ENCODE data around the gene PALM2AKAP2.

PALM2AKAP2 gene

DNA sequence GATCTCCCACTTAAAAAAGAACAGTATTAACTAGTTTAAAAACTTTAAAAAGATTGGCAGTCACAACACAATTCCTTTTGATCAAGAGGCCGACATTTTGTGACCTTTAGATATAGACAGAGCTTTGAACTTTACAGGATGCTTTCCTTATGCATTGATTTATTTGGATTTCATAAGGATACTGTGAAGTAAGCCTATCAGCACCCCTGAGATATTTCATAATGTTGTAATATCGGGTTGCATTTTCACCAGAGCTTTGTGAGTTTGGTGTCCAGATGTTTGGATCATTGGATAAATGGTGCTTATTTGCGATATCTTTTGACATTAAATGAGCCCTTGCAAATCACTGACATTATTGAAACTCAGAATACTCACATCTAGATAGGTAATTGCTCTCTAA, 7.7 kb downstream of the PALM2AKAP2 start:
- no peaks in the 10 kb centered on the region for H3K36me3 ChIP-seq (ENCODE audit: control insufficient read depth in 5 of 5, insufficient read depth in 5 of 5, low read length in 5 of 5)
- no peaks in the 10 kb centered on the region for H3K27me3 ChIP-seq (ENCODE audit: control insufficient read depth in 5 of 5, insufficient read depth in 4 of 5, low read length in 5 of 5)
- H3K4me3 ChIP-seq (ENCODE audit: low read depth in 1 of 5, low read length in 5 of 5): no peak overlapping the region
- peak overlapping the region; percentile 97 for H3K27ac ChIP-seq (ENCODE audit: low read depth, low read length)
- no peaks in the 10 kb centered on the region for H3K9me3 ChIP-seq (ENCODE audit: control insufficient read depth in 5 of 5, low read length in 5 of 5)
- H3K9ac ChIP-seq (ENCODE audit: low read length in 5 of 5): peak overlapping the region in 1 of 5 donors; percentile 8
- peaks cover 15 to 89% (median 72%) of the 10 kb centered on the region in 5 donors for H3K4me1 ChIP-seq (ENCODE audit: control insufficient read depth in 5 of 5, insufficient read depth in 5 of 5, low read length in 5 of 5)

DNA sequence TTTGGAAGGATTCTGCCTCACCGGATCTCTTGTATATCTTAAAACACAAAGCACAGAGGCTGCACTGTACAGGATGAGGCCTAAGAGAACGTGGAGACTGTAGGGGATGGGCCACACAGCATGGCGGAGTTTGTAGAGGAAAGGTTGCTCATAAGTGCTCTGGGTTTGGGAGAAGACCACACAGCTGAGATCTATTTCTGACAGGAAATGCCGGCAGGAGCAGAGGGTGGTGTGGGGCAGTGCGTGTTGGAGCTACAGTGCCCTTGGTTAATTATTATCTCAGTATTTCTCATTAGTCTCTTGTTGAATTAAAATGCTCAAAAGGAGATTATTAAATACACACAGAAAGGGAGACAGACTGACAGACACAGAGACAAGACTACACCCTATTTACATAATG, 9.6 kb downstream of the PALM2AKAP2 start:
- no peaks in the 10 kb centered on the region for H3K9me3 ChIP-seq (ENCODE audit: control insufficient read depth in 5 of 5, low read length in 5 of 5)
- peak overlapping the region in 1 of 5 donors; percentile 16 for H3K9ac ChIP-seq (ENCODE audit: low read length in 5 of 5)
- H3K4me3 ChIP-seq (ENCODE audit: low read depth in 1 of 5, low read length in 5 of 5): no peak overlapping the region
- no peaks in the 10 kb centered on the region for H3K36me3 ChIP-seq (ENCODE audit: control insufficient read depth in 5 of 5, insufficient read depth in 5 of 5, low read length in 5 of 5)
- no peaks in the 10 kb centered on the region for H3K27me3 ChIP-seq (ENCODE audit: control insufficient read depth in 5 of 5, insufficient read depth in 4 of 5, low read length in 5 of 5)
- H3K27ac ChIP-seq (ENCODE audit: low read depth, low read length): peak overlapping the region; percentile 45
- H3K4me1 ChIP-seq (ENCODE audit: control insufficient read depth in 5 of 5, insufficient read depth in 5 of 5, low read length in 5 of 5): peaks cover 15 to 93% (median 83%) of the 10 kb centered on the region in 5 donors

DNA sequence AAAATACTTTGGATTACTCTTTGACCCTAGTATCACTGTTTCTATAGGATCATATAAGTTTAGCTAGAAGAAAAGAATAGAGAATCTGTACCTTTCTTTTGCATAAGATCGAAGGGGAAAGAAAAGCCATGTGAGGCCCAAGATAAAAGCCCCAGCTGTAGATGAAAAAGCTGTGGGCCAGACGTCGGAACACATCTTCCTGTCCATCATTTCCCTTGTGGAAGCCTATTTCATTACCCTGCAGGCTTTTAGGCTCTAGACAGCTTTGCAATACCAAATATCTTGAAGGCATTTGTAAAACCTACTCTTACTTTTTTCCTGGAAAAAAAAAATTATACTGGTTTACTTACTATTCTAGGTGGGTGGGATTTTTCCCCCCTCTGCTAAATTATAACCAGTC, 10.0 kb downstream of the PALM2AKAP2 start:
- Histone ChIP-seq H3K36me3 (ENCODE audit: control insufficient read depth in 5 of 5, insufficient read depth in 5 of 5, low read length in 5 of 5) (no peaks in the 10 kb centered on the region), H3K9ac (ENCODE audit: low read length in 5 of 5) (peak overlapping the region in 2 of 5 donors; percentile 7 to 16), H3K4me3 (ENCODE audit: low read depth in 1 of 5, low read length in 5 of 5) (no peak overlapping the region), H3K9me3 (ENCODE audit: control insufficient read depth in 5 of 5, low read length in 5 of 5) (no peaks in the 10 kb centered on the region), H3K27me3 (ENCODE audit: control insufficient read depth in 5 of 5, insufficient read depth in 4 of 5, low read length in 5 of 5) (no peaks in the 10 kb centered on the region), H3K27ac (ENCODE audit: low read depth, low read length) (peak overlapping the region; percentile 45), H3K4me1 (ENCODE audit: control insufficient read depth in 5 of 5, insufficient read depth in 5 of 5, low read length in 5 of 5) (peaks cover 15 to 93% (median 83%) of the 10 kb centered on the region in 5 donors)

DNA sequence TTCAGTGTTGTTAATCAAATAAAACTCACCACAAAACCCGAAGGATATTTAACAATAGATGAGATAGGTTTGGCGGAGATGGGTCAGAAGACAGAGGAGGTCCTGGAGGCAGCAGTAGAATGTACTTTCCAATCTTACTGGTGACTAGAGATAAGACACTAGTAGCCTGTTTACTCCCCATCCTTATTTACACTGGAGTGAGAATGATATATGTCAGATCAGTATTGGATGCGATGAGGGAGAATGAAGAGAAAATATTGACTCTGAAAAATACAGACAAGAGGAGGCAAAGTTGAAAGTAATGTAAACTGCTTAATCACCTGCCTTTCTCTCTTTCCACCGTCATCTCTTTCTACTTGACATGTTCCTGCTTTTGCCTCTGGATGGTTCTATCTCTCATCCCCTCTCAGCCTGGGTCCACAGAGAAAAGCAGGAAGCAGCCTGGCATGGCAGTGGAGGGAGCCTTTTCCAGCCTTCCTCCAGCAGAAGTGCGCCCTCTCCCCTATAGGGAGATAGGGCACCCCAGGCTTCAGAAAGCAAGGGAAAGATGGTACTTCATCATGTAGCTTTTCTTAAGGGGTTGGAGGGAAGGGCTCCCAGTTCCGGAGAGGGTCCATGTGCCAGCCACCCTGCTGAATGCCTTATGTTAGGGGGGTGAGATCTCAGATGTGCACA, 11.1 kb downstream of the PALM2AKAP2 start:
- Histone ChIP-seq H3K9ac (ENCODE audit: low read length in 5 of 5) (peak overlapping the region in 1 of 5 donors; percentile 73), H3K4me1 (ENCODE audit: control insufficient read depth in 5 of 5, insufficient read depth in 5 of 5, low read length in 5 of 5) (peaks cover 8 to 91% (median 84%) of the 10 kb centered on the region in 5 donors), H3K4me3 (ENCODE audit: low read depth in 1 of 5, low read length in 5 of 5) (no peak overlapping the region), H3K27ac (ENCODE audit: low read depth, low read length) (peak overlapping the region; percentile 98), H3K9me3 (ENCODE audit: control insufficient read depth in 5 of 5, low read length in 5 of 5) (no peaks in the 10 kb centered on the region), H3K36me3 (ENCODE audit: control insufficient read depth in 5 of 5, insufficient read depth in 5 of 5, low read length in 5 of 5) (no peaks in the 10 kb centered on the region), H3K27me3 (ENCODE audit: control insufficient read depth in 5 of 5, insufficient read depth in 4 of 5, low read length in 5 of 5) (no peaks in the 10 kb centered on the region)

GRCh38 chr9:109791747-109792146, 11.7 kb downstream of the PALM2AKAP2 start:
- H3K27ac ChIP-seq (ENCODE audit: low read depth, low read length): peak overlapping the region; percentile 98
- H3K9ac ChIP-seq (ENCODE audit: low read length in 5 of 5): peak overlapping the region in 1 of 5 donors; percentile 73
- no peaks in the 10 kb centered on the region for H3K27me3 ChIP-seq (ENCODE audit: control insufficient read depth in 5 of 5, insufficient read depth in 4 of 5, low read length in 5 of 5)
- no peaks in the 10 kb centered on the region for H3K36me3 ChIP-seq (ENCODE audit: control insufficient read depth in 5 of 5, insufficient read depth in 5 of 5, low read length in 5 of 5)
- H3K4me3 ChIP-seq (ENCODE audit: low read depth in 1 of 5, low read length in 5 of 5): no peak overlapping the region
- H3K4me1 ChIP-seq (ENCODE audit: control insufficient read depth in 5 of 5, insufficient read depth in 5 of 5, low read length in 5 of 5): peaks cover 5 to 87% (median 79%) of the 10 kb centered on the region in 5 donors
- no peaks in the 10 kb centered on the region for H3K9me3 ChIP-seq (ENCODE audit: control insufficient read depth in 5 of 5, low read length in 5 of 5)

GRCh38 chr9:109792951-109793546, 13.1 kb downstream of the PALM2AKAP2 start:
- H3K27ac ChIP-seq (ENCODE audit: low read depth, low read length): peak overlapping the region; percentile 98
- no peaks in the 10 kb centered on the region for H3K36me3 ChIP-seq (ENCODE audit: control insufficient read depth in 5 of 5, insufficient read depth in 5 of 5, low read length in 5 of 5)
- H3K9ac ChIP-seq (ENCODE audit: low read length in 5 of 5): peak overlapping the region in 2 of 5 donors; percentile 39 to 73
- no peak overlapping the region for H3K4me3 ChIP-seq (ENCODE audit: low read depth in 1 of 5, low read length in 5 of 5)
- H3K27me3 ChIP-seq (ENCODE audit: control insufficient read depth in 5 of 5, insufficient read depth in 4 of 5, low read length in 5 of 5): no peaks in the 10 kb centered on the region
- no peaks in the 10 kb centered on the region for H3K9me3 ChIP-seq (ENCODE audit: control insufficient read depth in 5 of 5, low read length in 5 of 5)
- peaks cover 3 to 81% (median 71%) of the 10 kb centered on the region in 5 donors for H3K4me1 ChIP-seq (ENCODE audit: control insufficient read depth in 5 of 5, insufficient read depth in 5 of 5, low read length in 5 of 5)

GRCh38 chr9:109793921-109794320, 13.9 kb downstream of the PALM2AKAP2 start:
- Histone ChIP-seq H3K4me1 (ENCODE audit: control insufficient read depth in 5 of 5, insufficient read depth in 5 of 5, low read length in 5 of 5) (peaks cover 3 to 77% (median 63%) of the 10 kb centered on the region in 5 donors), H3K9ac (ENCODE audit: low read length in 5 of 5) (peak overlapping the region in 3 of 5 donors; percentile 15 to 70 (median 56)), H3K4me3 (ENCODE audit: low read depth in 1 of 5, low read length in 5 of 5) (no peak overlapping the region), H3K36me3 (ENCODE audit: control insufficient read depth in 5 of 5, insufficient read depth in 5 of 5, low read length in 5 of 5) (no peaks in the 10 kb centered on the region), H3K9me3 (ENCODE audit: control insufficient read depth in 5 of 5, low read length in 5 of 5) (no peaks in the 10 kb centered on the region), H3K27ac (ENCODE audit: low read depth, low read length) (peak overlapping the region; percentile 98), H3K27me3 (ENCODE audit: control insufficient read depth in 5 of 5, insufficient read depth in 4 of 5, low read length in 5 of 5) (no peaks in the 10 kb centered on the region)

- Histone ChIP-seq H3K4me1 (ENCODE audit: control insufficient read depth in 5 of 5, insufficient read depth in 5 of 5, low read length in 5 of 5) (peaks cover 3 to 71% (median 58%) of the 10 kb centered on the region in 5 donors), H3K4me3 (ENCODE audit: low read depth in 1 of 5, low read length in 5 of 5) (no peak overlapping the region), H3K27ac (ENCODE audit: low read depth, low read length) (peak overlapping the region; percentile 98), H3K9me3 (ENCODE audit: control insufficient read depth in 5 of 5, low read length in 5 of 5) (no peaks in the 10 kb centered on the region), H3K27me3 (ENCODE audit: control insufficient read depth in 5 of 5, insufficient read depth in 4 of 5, low read length in 5 of 5) (no peaks in the 10 kb centered on the region), H3K9ac (ENCODE audit: low read length in 5 of 5) (peak overlapping the region in 3 of 5 donors; percentile 1 to 70 (median 15)), H3K36me3 (ENCODE audit: control insufficient read depth in 5 of 5, insufficient read depth in 5 of 5, low read length in 5 of 5) (no peaks in the 10 kb centered on the region)
Measured at GRCh38 chr9:109794361-109795012, 14.5 kb downstream of the PALM2AKAP2 start.

GRCh38 chr9:109795613-109796012, 15.6 kb downstream of the PALM2AKAP2 start:
- Histone ChIP-seq H3K4me1 (ENCODE audit: control insufficient read depth in 5 of 5, insufficient read depth in 5 of 5, low read length in 5 of 5) (peaks cover 3 to 63% (median 47%) of the 10 kb centered on the region in 5 donors), H3K36me3 (ENCODE audit: control insufficient read depth in 5 of 5, insufficient read depth in 5 of 5, low read length in 5 of 5) (no peaks in the 10 kb centered on the region), H3K4me3 (ENCODE audit: low read depth in 1 of 5, low read length in 5 of 5) (no peak overlapping the region), H3K27me3 (ENCODE audit: control insufficient read depth in 5 of 5, insufficient read depth in 4 of 5, low read length in 5 of 5) (no peaks in the 10 kb centered on the region), H3K27ac (ENCODE audit: low read depth, low read length) (peak overlapping the region; percentile 98), H3K9me3 (ENCODE audit: control insufficient read depth in 5 of 5, low read length in 5 of 5) (no peaks in the 10 kb centered on the region), H3K9ac (ENCODE audit: low read length in 5 of 5) (peak overlapping the region in 3 of 5 donors; percentile 35 to 64 (median 40))

- peaks cover 3 to 63% (median 42%) of the 10 kb centered on the region in 5 donors for H3K4me1 ChIP-seq (ENCODE audit: control insufficient read depth in 5 of 5, insufficient read depth in 5 of 5, low read length in 5 of 5)
- no peaks in the 10 kb centered on the region for H3K9me3 ChIP-seq (ENCODE audit: control insufficient read depth in 5 of 5, low read length in 5 of 5)
- no peak overlapping the region for H3K4me3 ChIP-seq (ENCODE audit: low read depth in 1 of 5, low read length in 5 of 5)
- H3K27ac ChIP-seq (ENCODE audit: low read depth, low read length): peak overlapping the region; percentile 98
- H3K36me3 ChIP-seq (ENCODE audit: control insufficient read depth in 5 of 5, insufficient read depth in 5 of 5, low read length in 5 of 5): no peaks in the 10 kb centered on the region
- no peaks in the 10 kb centered on the region for H3K27me3 ChIP-seq (ENCODE audit: control insufficient read depth in 5 of 5, insufficient read depth in 4 of 5, low read length in 5 of 5)
- peak overlapping the region in 2 of 5 donors; percentile 35 to 64 for H3K9ac ChIP-seq (ENCODE audit: low read length in 5 of 5)
Measured at GRCh38 chr9:109796078-109796477, 16.1 kb downstream of the PALM2AKAP2 start.

All from subcutaneous abdominal adipose tissue (tissue), 5 donors.